GM13977 (cell line): Measurements from ENCODE around the gene MYO1C.

Source experiments
- DNase-seq: peaks from one replicate; pipeline ENCODE4 v3.0.0; 2012; ENCODE audit warnings: low spot score
- in situ Hi-C: fragments of 300-500 bp; cut with MboI; formaldehyde crosslinking; loops from one replicate; pipeline ENCODE4 v1.12.0; 2022; ENCODE audit warnings: low sequenced_read_pairs, low pct_unique_long_range_greater_than_20kb, mixed read lengths, inconsistent platforms; ENCODE audit not compliant: unreplicated experiment
- TF ChIP-seq, protein P1 (sequence below): IDR thresholded peaks from 2 replicates; pipeline ENCODE4 v1.5.1; 2012; ENCODE audit warnings: mild to moderate bottlenecking, control low read depth; ENCODE audit not compliant: insufficient read depth; ENCODE audit errors: extremely low read depth, missing control alignments

The MYO1C gene

DNA sequence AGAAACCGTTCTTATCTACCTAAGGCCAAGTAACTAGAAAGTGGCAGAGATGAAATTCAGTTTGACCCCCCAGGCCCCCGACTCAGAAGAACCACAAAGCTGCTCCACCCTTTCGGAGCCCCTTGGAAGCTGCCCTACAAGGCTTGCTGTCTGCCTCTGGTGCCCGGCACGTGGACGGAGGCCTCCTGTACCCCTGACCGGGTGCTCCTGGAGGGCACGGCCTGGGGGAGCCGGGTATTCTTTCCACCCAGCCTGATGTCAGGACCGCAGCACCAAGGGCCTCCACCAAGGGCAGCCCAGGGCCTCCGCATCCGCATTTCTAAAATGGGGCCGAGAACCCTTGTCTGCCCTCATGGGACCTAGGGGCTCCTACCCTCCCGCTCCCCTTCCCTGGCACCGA is 21.0 kb downstream of the MYO1C start:
- TF ChIP-seq, protein P1, sequence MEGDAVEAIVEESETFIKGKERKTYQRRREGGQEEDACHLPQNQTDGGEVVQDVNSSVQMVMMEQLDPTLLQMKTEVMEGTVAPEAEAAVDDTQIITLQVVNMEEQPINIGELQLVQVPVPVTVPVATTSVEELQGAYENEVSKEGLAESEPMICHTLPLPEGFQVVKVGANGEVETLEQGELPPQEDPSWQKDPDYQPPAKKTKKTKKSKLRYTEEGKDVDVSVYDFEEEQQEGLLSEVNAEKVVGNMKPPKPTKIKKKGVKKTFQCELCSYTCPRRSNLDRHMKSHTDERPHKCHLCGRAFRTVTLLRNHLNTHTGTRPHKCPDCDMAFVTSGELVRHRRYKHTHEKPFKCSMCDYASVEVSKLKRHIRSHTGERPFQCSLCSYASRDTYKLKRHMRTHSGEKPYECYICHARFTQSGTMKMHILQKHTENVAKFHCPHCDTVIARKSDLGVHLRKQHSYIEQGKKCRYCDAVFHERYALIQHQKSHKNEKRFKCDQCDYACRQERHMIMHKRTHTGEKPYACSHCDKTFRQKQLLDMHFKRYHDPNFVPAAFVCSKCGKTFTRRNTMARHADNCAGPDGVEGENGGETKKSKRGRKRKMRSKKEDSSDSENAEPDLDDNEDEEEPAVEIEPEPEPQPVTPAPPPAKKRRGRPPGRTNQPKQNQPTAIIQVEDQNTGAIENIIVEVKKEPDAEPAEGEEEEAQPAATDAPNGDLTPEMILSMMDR, result no peak
- in situ Hi-C loops, result no loop called here
- DNase-seq, result no peak

DNA sequence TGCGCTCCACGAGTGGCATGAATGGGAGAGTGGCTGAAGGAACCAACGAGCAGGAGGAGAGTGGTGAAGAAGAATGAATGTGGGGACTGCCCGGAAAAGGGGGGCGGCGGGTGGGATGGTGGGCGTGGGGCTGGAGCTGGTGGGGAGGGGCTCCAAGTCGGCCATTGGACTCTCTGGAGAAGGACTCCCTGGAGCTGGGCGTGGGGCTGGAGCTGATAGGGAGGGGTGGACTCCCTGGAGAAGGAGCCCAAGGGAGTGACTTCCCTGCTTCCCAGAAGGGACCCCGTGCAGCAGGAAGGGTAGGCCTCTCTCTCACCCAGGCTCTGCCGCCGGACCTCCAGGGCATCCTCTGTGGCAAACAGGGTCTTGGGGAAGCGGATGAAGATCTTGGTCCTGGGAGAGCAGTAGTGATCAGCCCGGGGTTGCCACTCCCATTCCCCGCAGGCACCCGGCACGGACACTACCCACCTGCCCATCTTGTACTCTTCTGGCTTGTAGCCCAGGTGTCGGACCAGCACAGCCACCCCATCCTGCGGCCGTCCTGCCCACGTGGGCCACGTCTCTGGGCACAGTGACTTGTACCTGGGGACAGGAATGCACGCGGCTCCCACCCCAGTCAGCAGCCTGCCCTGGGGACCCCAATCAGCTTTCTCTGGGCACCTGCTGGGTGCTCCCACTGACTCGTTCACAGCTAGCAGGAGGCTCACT is 21.6 kb downstream of the MYO1C start:
- in situ Hi-C loops, result no loop called here
- TF ChIP-seq, protein P1, result no peak
- no peak for DNase-seq

DNA sequence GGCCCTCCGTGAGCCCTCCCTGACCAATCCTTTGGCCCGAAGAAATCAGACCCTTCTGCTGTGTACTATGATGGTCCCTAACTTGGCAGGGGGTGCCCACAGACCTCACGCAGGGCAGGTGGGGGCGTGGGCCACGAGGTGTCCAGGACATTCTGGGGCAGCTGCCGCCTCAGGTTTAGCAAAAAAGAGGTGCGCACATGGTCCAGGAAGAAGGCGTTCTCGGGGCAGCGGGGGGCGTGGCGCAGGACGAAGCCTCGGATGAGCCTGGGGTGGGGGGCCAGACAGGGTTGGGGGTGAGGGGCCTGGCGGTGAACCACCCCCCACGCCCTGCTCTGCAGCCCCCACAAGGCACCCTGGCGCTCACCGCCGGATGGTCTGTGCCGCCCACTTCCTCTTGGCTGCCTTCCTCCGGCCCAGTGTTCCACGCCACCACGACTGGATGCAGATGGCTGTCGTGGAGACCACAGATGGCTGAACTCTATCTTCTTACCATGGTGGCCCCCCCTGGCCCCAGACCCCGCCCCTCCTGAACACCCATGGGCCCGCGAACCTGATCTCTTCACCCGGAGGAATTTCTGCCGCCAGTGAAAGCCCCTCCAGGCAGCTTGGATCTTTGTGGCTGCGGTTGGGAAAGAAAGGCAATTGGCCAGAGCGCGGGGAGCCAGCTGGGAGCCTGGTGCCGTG is 22.3 kb downstream of the MYO1C start:
- in situ Hi-C loops, result no loop called here
- TF ChIP-seq, protein P1, result no peak
- no peak for DNase-seq

DNA sequence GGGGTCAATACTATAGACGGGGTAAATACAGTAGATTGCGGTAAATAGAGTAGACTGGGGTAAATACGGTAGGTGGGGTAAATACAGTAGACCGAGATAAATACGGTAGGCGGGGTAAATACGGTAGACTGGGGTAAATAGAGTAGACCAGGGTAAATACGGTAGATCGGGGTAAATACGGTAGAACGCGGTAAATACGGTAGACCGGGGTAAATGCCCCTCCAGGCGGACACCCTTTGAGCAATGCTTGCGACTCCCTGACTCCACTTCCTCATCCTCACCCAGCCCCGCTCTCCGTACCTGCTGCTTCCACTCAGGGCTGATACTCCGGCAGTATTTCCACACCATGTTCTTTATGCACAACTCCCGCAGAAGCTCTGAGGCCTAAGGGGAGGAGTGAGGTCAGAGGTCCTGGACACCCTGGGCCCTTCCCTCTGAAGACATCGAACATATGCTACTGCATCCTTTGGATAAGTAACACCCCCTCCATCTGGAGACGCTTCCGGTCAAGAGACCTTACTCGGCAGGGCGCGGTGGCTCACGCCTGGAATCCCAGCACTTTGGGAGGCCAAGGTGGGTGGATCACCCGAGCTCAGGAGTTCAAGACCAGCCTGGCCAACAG is 23.1 kb downstream of the MYO1C start:
- in situ Hi-C loops, result no loop called here
- TF ChIP-seq, protein P1, result no peak
- no peak for DNase-seq

DNA sequence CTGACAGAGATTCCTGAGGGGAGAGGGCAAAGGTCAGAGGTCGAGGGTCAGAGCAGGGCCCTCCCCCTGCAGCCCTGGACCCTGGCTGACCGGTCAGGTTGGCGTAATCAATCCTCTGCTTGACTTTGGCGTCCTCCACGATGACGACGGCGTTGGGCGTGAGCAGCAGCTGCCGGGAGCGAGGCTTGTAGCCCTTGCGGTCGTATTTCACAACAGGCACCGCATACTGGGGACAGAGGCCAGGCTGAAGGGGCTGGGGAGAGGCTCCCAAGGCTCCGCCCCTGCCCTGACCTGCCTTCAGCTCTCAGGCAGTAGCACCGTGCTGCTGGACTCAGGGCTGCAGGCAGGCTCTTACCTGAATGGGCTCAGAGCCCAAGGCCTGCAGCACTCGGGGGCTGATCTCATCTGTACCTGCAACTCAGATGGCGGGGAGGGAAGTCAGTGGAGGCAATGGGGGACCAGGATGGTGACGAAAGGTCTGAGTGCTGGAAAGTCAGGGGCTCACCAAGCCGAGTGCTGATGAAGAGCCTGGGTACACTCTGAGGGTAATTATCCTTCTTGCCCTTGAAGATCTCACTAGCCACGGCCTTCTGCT is 24.5 kb downstream of the MYO1C start:
- DNase-seq, result no peak
- in situ Hi-C loops, result no loop called here
- TF ChIP-seq, protein P1, result no peak

DNA sequence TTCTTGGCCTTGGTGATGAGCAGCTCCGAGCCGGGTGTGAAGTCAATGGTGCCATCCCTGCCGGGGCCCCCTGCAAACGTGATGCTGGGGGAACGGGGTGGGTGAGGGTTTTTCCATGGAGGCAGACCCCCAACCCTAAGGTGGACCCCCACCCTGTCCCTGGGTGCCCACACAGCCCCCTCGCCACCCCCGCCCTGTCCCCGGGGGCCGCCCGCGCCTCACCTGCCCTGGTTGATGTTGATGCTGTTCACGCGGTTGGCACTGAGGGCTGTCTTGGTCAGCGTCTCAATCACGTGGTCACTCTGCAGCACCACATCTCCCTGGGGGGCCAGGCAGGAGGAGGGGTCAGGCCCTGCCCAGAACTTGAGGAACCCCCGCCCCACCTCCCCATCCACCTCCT is 25.2 kb downstream of the MYO1C start:
- TF ChIP-seq, protein P1, result no peak
- no peak for DNase-seq
- in situ Hi-C loops, result no loop called here
